Nephron progenitor cell (in vitro differentiated cells): ENCODE data around the gene NPBWR2.
A peak's percentile ranks its signal among the peaks of the same experiment; 100 is the strongest.

ENCODE experiments used
- DNase-seq: peaks from one replicate; pipeline ENCODE4 v3.0.0; 2021
- H3K27ac Mint-ChIP-seq: 2 replicates; pipeline ENCODE4 v1.8.0; 2021; ENCODE audit warnings: mild to moderate bottlenecking, moderate library complexity, mixed read lengths
- H3K27me3 Mint-ChIP-seq: 2 replicates; pipeline ENCODE4 v1.8.0; 2021; ENCODE audit warnings: mild to moderate bottlenecking, low read depth, mixed read lengths; ENCODE audit not compliant: poor library complexity
- H3K36me3 Mint-ChIP-seq: 2 replicates; pipeline ENCODE4 v1.8.0; 2021; ENCODE audit warnings: low read depth, mixed read lengths
- H3K4me1 Mint-ChIP-seq: 2 replicates; pipeline ENCODE4 v1.8.0; 2021; ENCODE audit warnings: mixed read lengths
- H3K4me3 Mint-ChIP-seq: 2 replicates; pipeline ENCODE4 v1.8.0; 2021; ENCODE audit warnings: mild to moderate bottlenecking, moderate library complexity, mixed read lengths
- H3K9me3 Mint-ChIP-seq: 2 replicates; pipeline ENCODE4 v1.8.0; 2021; ENCODE audit warnings: mild to moderate bottlenecking, moderate library complexity, mixed read lengths
- CTCF ChIP-seq: fragments of 200-600 bp; sonication (generic); IDR thresholded peaks from 2 replicates; pipeline ENCODE4 v1.5.0; 2021; ENCODE audit warnings: antibody characterized with exemption

The NPBWR2 gene

GRCh38 chr20:64106435-64106961 is 867 bp downstream of the NPBWR2 start:
- peaks cover 50% of the 10 kb centered on the region for H3K4me1 Mint-ChIP-seq
- H3K27me3 Mint-ChIP-seq, result peaks cover 24% of the 10 kb centered on the region
- H3K36me3 Mint-ChIP-seq, result no peaks in the 10 kb centered on the region
- no peaks in the 10 kb centered on the region for H3K9me3 Mint-ChIP-seq
- no peak for DNase-seq
- no peak overlapping the region for H3K4me3 Mint-ChIP-seq
- peak overlapping the region; percentile 27 for H3K27ac Mint-ChIP-seq
- TF ChIP-seq CTCF, result no peak

GRCh38 chr20:64105846-64106434 is 1.4 kb downstream of the NPBWR2 start:
- no peak overlapping the region for H3K27ac Mint-ChIP-seq
- H3K4me3 Mint-ChIP-seq, result no peak overlapping the region
- H3K9me3 Mint-ChIP-seq, result no peaks in the 10 kb centered on the region
- no peak for DNase-seq
- TF ChIP-seq CTCF, result no peak
- H3K4me1 Mint-ChIP-seq, result peaks cover 46% of the 10 kb centered on the region
- H3K36me3 Mint-ChIP-seq, result no peaks in the 10 kb centered on the region
- H3K27me3 Mint-ChIP-seq, result peaks cover 30% of the 10 kb centered on the region

GRCh38 chr20:64104667-64105451 is 2.5 kb downstream of the NPBWR2 start:
- Mint-ChIP-seq H3K27ac (no peak overlapping the region), H3K4me3 (no peak overlapping the region), H3K36me3 (no peaks in the 10 kb centered on the region), H3K27me3 (peaks cover 38% of the 10 kb centered on the region), H3K4me1 (peaks cover 46% of the 10 kb centered on the region), H3K9me3 (no peaks in the 10 kb centered on the region)
- peak; percentile 1 for DNase-seq
- no peak for TF ChIP-seq CTCF

- peaks cover 46% of the 10 kb centered on the region for H3K4me1 Mint-ChIP-seq
- no peak for TF ChIP-seq CTCF
- no peak overlapping the region for H3K27ac Mint-ChIP-seq
- H3K27me3 Mint-ChIP-seq, result peaks cover 38% of the 10 kb centered on the region
- no peaks in the 10 kb centered on the region for H3K36me3 Mint-ChIP-seq
- no peaks in the 10 kb centered on the region for H3K9me3 Mint-ChIP-seq
- peak; percentile 20 for DNase-seq
- H3K4me3 Mint-ChIP-seq, result no peak overlapping the region
Observed at GRCh38 chr20:64103871-64104666, 3.3 kb downstream of the NPBWR2 start.

- peaks cover 34% of the 10 kb centered on the region for H3K4me1 Mint-ChIP-seq
- TF ChIP-seq CTCF, result no peak
- H3K9me3 Mint-ChIP-seq, result no peaks in the 10 kb centered on the region
- H3K27me3 Mint-ChIP-seq, result peaks cover 38% of the 10 kb centered on the region
- H3K4me3 Mint-ChIP-seq, result peak overlapping the region; percentile 80
- no peaks in the 10 kb centered on the region for H3K36me3 Mint-ChIP-seq
- no peak overlapping the region for H3K27ac Mint-ChIP-seq
- peak; percentile 63 for DNase-seq
Observed at GRCh38 chr20:64102647-64103354, 4.6 kb downstream of the NPBWR2 start.
